ELR (cell line): ENCODE measurements around the gene KRT36.

ENCODE experiments used
- DNase-seq: peaks from one replicate; pipeline ENCODE4 v3.0.0-alpha.2; 2015; ENCODE audit warnings: low read depth

Gene KRT36

GRCh38 chr17:41500131-41500911 lies 10.6 kb upstream of the KRT36 start:
- DNase-seq: peak; percentile 89

GRCh38 chr17:41499714-41500113 lies 10.0 kb upstream of the KRT36 start:
- DNase-seq: no peak

- DNase-seq: no peak
These were observed 8.6 kb upstream of the KRT36 start for GRCh38 chr17:41498276-41498675.

- peak; percentile 92 for DNase-seq
These were observed 7.2 kb upstream of the KRT36 start for GRCh38 chr17:41496803-41497484.

- DNase-seq: peak; percentile 49
These were observed 4.8 kb upstream of the KRT36 start for GRCh38 chr17:41494524-41494923.

- DNase-seq: no peak
These were observed 3.1 kb upstream of the KRT36 start for GRCh38 chr17:41492771-41493170.

- no peak for DNase-seq
These were observed 2.6 kb upstream of the KRT36 start for GRCh38 chr17:41492351-41492750.

GRCh38 chr17:41491476-41491875 lies 1.8 kb upstream of the KRT36 start:
- DNase-seq: no peak

- no peak for DNase-seq
These were observed 585 bp upstream of the KRT36 start for GRCh38 chr17:41490000-41490990.

- DNase-seq: no peak
These were observed 2.7 kb downstream of the KRT36 start for GRCh38 chr17:41486809-41487530.

- no peak for DNase-seq
These were observed 3.4 kb downstream of the KRT36 start for GRCh38 chr17:41486316-41486715.

- no peak for DNase-seq
These were observed 4.5 kb downstream of the KRT36 start for GRCh38 chr17:41484920-41485904.

- peak; percentile 55 for DNase-seq
These were observed 5.5 kb downstream of the KRT36 start for GRCh38 chr17:41483991-41484826.

- no peak for DNase-seq
These were observed 6.2 kb downstream of the KRT36 start for GRCh38 chr17:41483531-41483930.

- no peak for DNase-seq
These were observed 8.7 kb downstream of the KRT36 start, which contains the start of gene KRT35 for GRCh38 chr17:41481036-41481435. Gene KRT35, minus strand, starts transcription at chr17:41481151. Its CDS starts 54 bp downstream, at chr17:41481097.

- no peak for DNase-seq
These were observed 9.1 kb downstream of the KRT36 start for GRCh38 chr17:41480581-41480980.

GRCh38 chr17:41480136-41480535 lies 9.6 kb downstream of the KRT36 start:
- DNase-seq: no peak

- DNase-seq: no peak
These were observed 11.5 kb downstream of the KRT36 start for GRCh38 chr17:41478237-41478636.
